Cardiac muscle cell (in vitro differentiated cells and primary cell): ENCODE data around the gene KISS1. TPM values are rescaled to one million over a fixed set of nuclear protein-coding genes. Genes with fewer than 3 reads are reported as not detected.
A peak's percentile ranks its signal among the peaks of the same experiment; 100 is the strongest.

Experiments used
- DNase-seq, 2 donors: peaks; one replicate each; pipeline versions ENCODE4 v3.0.0 to v3.0.0-alpha.2; 2010 to 2017; ENCODE audit warnings: low read depth in 1 of 2, low spot score in 1 of 2
- H3K27ac ChIP-seq: fragments of 200-600 bp; sonication (generic); 2 replicates; pipeline ENCODE4 v1.5.1; 2016
- H3K27me3 ChIP-seq: fragments of 200-600 bp; sonication (generic); 2 replicates; pipeline ENCODE4 v1.6.0; 2016; ENCODE audit warnings: control low read depth
- H3K36me3 ChIP-seq: fragments of 200-600 bp; sonication (generic); 2 replicates; pipeline ENCODE4 v1.5.1; 2016; ENCODE audit warnings: control low read depth
- H3K4me1 ChIP-seq: fragments of 200-600 bp; sonication (generic); 2 replicates; pipeline ENCODE4 v1.8.1; 2017; ENCODE audit warnings: low read depth, mild to moderate bottlenecking, mixed run types
- H3K4me3 ChIP-seq: fragments of 200-600 bp; sonication (generic); 2 replicates; pipeline ENCODE4 v1.5.1; 2016; ENCODE audit warnings: mild to moderate bottlenecking
- H3K9me3 ChIP-seq: fragments of 200-600 bp; sonication (generic); 2 replicates; pipeline ENCODE4 v1.5.1; 2017; ENCODE audit warnings: low read depth, mild to moderate bottlenecking, control low read depth
- CTCF ChIP-seq: IDR thresholded peaks from 2 replicates; pipeline ENCODE4 v1.5.1; 2012; ENCODE audit warnings: low read depth, mild to moderate bottlenecking, low read length
- polyA plus RNA-seq: library from polyadenylated mRNA; unstranded; fragments of >200 nt; fragmentation: Nextera tagmentation; extraction: Ambion mirVana; gene quantifications from 2 replicates; pipeline ENCODE4 v1.2.1, GENCODE V29; 2016
- total RNA-seq: library from RNA; depleted of rRNA; stranded (reverse); fragments of >200 nt; gene quantifications from 2 replicates; pipeline ENCODE4 v1.2.3, GENCODE V29; 2016

Gene KISS1
- total and polyA plus RNA-seq, 2 experiments from 2014 or later, result 0.21 to 1.4 TPM

- Histone ChIP-seq H3K4me3 (no peak overlapping the region), H3K36me3 (no peaks in the 10 kb centered on the region), H3K4me1 (peaks cover 4% of the 10 kb centered on the region), H3K9me3 (no peaks in the 10 kb centered on the region), H3K27me3 (peaks cover 17% of the 10 kb centered on the region), H3K27ac (no peak overlapping the region)
- peak in 1 of 2 donors; percentile 27 for DNase-seq
- TF ChIP-seq CTCF, result no peak
These were observed 9.8 kb upstream of the KISS1 start for GRCh38 chr1:204206121-204206520.

DNA sequence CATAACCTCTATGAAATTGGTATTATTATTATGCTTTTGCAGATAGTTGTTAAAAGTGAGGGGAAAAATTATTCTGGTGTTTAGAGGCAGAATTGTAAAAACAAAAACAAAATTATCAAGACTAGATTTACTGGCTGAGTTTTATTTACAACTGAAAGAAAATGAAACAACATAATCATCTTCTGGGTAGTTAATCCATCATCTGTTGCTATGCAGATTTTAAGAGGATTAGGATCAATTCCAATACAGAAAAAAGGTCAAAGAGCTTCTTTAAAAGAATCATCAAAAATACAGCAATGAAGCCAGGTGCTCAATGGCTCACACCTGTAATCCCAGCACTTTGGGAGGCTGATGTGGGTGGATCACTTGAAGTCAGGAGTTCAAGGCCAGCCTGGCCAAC is 9.2 kb upstream of the KISS1 start:
- TF ChIP-seq CTCF, result no peak
- no peaks in the 10 kb centered on the region for H3K36me3 ChIP-seq
- peaks cover 7% of the 10 kb centered on the region for H3K4me1 ChIP-seq
- DNase-seq, result no peak
- no peak overlapping the region for H3K4me3 ChIP-seq
- H3K27ac ChIP-seq, result no peak overlapping the region
- H3K9me3 ChIP-seq, result no peaks in the 10 kb centered on the region
- peaks cover 17% of the 10 kb centered on the region for H3K27me3 ChIP-seq

GRCh38 chr1:204204944-204205343 is 8.7 kb upstream of the KISS1 start:
- Histone ChIP-seq H3K27ac (no peak overlapping the region), H3K27me3 (peaks cover 17% of the 10 kb centered on the region), H3K9me3 (no peaks in the 10 kb centered on the region), H3K4me3 (no peak overlapping the region), H3K4me1 (peaks cover 8% of the 10 kb centered on the region), H3K36me3 (no peaks in the 10 kb centered on the region)
- no peak for TF ChIP-seq CTCF
- no peak for DNase-seq

- no peak overlapping the region for H3K27ac ChIP-seq
- peaks cover 25% of the 10 kb centered on the region for H3K4me1 ChIP-seq
- DNase-seq, result no peak
- no peaks in the 10 kb centered on the region for H3K36me3 ChIP-seq
- H3K9me3 ChIP-seq, result no peaks in the 10 kb centered on the region
- peaks cover 17% of the 10 kb centered on the region for H3K27me3 ChIP-seq
- no peak overlapping the region for H3K4me3 ChIP-seq
- no peak for TF ChIP-seq CTCF
These were observed 7.0 kb upstream of the KISS1 start for GRCh38 chr1:204203206-204203767.

DNA sequence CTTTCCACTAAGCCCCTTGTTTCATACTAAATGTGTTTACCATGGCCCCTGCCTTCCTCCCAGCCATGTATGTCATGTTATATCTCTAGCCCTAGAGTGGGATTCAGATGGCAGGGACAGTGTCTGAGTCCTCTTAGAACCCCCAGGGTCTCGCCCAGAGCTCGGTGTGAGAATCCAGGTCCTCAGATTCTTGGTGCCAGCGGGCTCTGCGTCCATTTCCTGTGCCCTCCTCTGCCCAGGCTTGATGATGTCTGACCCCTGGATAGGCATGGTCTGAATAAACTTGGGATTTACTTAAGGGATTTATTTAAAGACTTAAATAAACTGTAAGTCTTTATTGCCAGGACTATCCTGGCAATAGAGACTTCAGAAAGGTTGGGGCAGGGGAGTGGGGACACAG is 6.2 kb upstream of the KISS1 start:
- no peak for DNase-seq
- Histone ChIP-seq H3K4me1 (peaks cover 26% of the 10 kb centered on the region), H3K9me3 (no peaks in the 10 kb centered on the region), H3K4me3 (no peak overlapping the region), H3K36me3 (no peaks in the 10 kb centered on the region), H3K27ac (no peak overlapping the region), H3K27me3 (peaks cover 17% of the 10 kb centered on the region)
- no peak for TF ChIP-seq CTCF
